GM12892 (cell line): ENCODE results near the gene ORC5.

Experiments
- POLR2A ChIP-seq: IDR thresholded peaks from 2 replicates; pipeline ENCODE4 v1.6.1; 2011; ENCODE audit warnings: low read depth, low read length, control low read depth
- TAF1 ChIP-seq: IDR thresholded peaks from 2 replicates; pipeline ENCODE4 v1.6.1; 2011; ENCODE audit warnings: low read depth, mild to moderate bottlenecking, control low read depth, low read length, borderline replicate concordance

DNA sequence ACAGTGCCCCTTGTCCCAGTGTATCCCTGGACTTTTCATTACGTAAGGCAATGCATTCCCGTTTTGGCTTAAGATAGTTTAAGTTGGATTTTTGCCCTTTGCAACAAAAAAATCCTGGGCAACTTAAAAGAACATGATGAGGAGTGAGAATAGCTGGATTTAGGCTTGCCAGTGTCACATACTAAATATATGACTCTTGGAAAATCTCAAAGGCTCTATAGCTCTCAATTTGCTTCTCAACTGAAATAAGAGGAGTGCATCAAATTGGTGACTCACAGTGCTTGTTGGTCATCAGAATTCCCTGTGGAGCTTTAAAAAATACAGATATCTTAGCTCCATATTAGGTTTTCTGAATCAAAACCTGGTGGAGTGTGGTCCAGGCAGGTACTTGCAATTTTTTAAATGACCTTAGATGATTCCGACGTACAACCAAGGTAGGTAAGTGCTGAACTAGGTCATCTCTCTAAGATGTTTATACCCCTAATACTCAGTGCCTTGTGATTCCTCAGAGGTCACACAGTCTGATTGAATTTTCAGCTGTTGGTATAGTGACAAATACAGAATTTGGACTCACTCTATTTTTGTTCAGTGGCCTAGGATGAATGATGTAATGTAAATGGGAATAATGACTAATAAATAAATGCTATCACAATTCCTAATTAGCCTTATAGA lies 33.9 kb upstream of the ORC5 start:
- no peak for TF ChIP-seq TAF1
- TF ChIP-seq POLR2A: no peak
